Measurements from ENCODE around the gene LRCOL1.

GRCh38 chr12:132572106-132572505 lies 38.3 kb downstream of the LRCOL1 start:
- TF ChIP-seq ATF2 (IDR thresholded peaks at IDR 0.05; ENCODE audit: low read length) (no peak), POLR2AphosphoS5 (IDR thresholded peaks at IDR 0.05; ENCODE audit: low read depth, low read length) (no peak), CHD2 (IDR thresholded peaks at IDR 0.05; ENCODE audit: low read length) (no peak), CTCF (IDR thresholded peaks at IDR 0.05; ENCODE audit: control extremely low read depth in 1 of 3, insufficient read depth in 1 of 3, low read depth in 1 of 3, low read length in 3 of 3) (no peak), SIN3A (conservative IDR thresholded peaks at IDR 0.05 in 1 of 2, IDR thresholded peaks at IDR 0.05 in 1 of 2; ENCODE audit: low read depth in 1 of 2, low read length in 2 of 2) (no peak), GABPA (IDR thresholded peaks at IDR 0.05; ENCODE audit: borderline replicate concordance, insufficient read depth, low read length) (no peak), MAFK (IDR thresholded peaks at IDR 0.05; ENCODE audit: low read depth, low read length) (no peak), BRCA1 (IDR thresholded peaks at IDR 0.05; ENCODE audit: low read depth, low read length) (no peak), EP300 (IDR thresholded peaks at IDR 0.05; ENCODE audit: borderline replicate concordance in 1 of 2, low read depth in 2 of 2, low read length in 2 of 2) (no peak)

Data from H1 (cell line).